GM21528 (cell line): Measurements from ENCODE around the gene KCNC1.

Experiments used
- ATAC-seq: cut with Tn5 transposase; IDR thresholded peaks from one replicate; pipeline ENCODE4 v1.9.1; 2021; ENCODE audit warnings: mild to moderate bottlenecking, moderate library complexity; ENCODE audit not compliant: unreplicated experiment, low FRiP score

The KCNC1 gene

GRCh38 chr11:17750013-17750800, 15.6 kb downstream of the KCNC1 start:
- ATAC-seq, result no peak

- no peak for ATAC-seq
Measured at GRCh38 chr11:17750801-17751165, 16.2 kb downstream of the KCNC1 start.

- ATAC-seq, result no peak
Measured at GRCh38 chr11:17751558-17751957, 17.0 kb downstream of the KCNC1 start.

- no peak for ATAC-seq
Measured at GRCh38 chr11:17752144-17752543, 17.6 kb downstream of the KCNC1 start.

GRCh38 chr11:17753153-17753552, 18.6 kb downstream of the KCNC1 start:
- no peak for ATAC-seq

GRCh38 chr11:17753641-17754040, 19.1 kb downstream of the KCNC1 start:
- no peak for ATAC-seq

GRCh38 chr11:17755891-17756290, 21.3 kb downstream of the KCNC1 start:
- ATAC-seq, result no peak

GRCh38 chr11:17760102-17761029, 25.8 kb downstream of the KCNC1 start:
- ATAC-seq, result no peak

- no peak for ATAC-seq
Measured at GRCh38 chr11:17762309-17762974, 27.9 kb downstream of the KCNC1 start.

GRCh38 chr11:17763244-17763643, 28.7 kb downstream of the KCNC1 start:
- no peak for ATAC-seq

GRCh38 chr11:17763703-17764102, 29.1 kb downstream of the KCNC1 start:
- no peak for ATAC-seq

GRCh38 chr11:17764446-17765218, 30.1 kb downstream of the KCNC1 start:
- no peak for ATAC-seq

- no peak for ATAC-seq
Measured at GRCh38 chr11:17765356-17766072, 30.9 kb downstream of the KCNC1 start.

GRCh38 chr11:17766073-17766359, 31.4 kb downstream of the KCNC1 start:
- ATAC-seq, result no peak

GRCh38 chr11:17766590-17766989, 32.0 kb downstream of the KCNC1 start:
- no peak for ATAC-seq

- ATAC-seq, result no peak
Measured at GRCh38 chr11:17767301-17767885, 32.8 kb downstream of the KCNC1 start.

GRCh38 chr11:17767914-17768313, 33.3 kb downstream of the KCNC1 start:
- no peak for ATAC-seq

GRCh38 chr11:17768547-17768946, 34.0 kb downstream of the KCNC1 start:
- no peak for ATAC-seq

- ATAC-seq, result no peak
Measured at GRCh38 chr11:17769218-17769617, 34.6 kb downstream of the KCNC1 start.
